Liver (tissue), 9 donors: Measurements from ENCODE around the gene UBASH3A. TPM values are rescaled to one million over a fixed set of nuclear protein-coding genes. Genes with fewer than 3 reads are reported as not detected.
A peak's percentile ranks its signal among the peaks of the same experiment; 100 is the strongest.

Experiments
- DNase-seq: peaks from one replicate; pipeline ENCODE4 v3.0.0-alpha.2; 2017; ENCODE audit warnings: low spot score
- H3K27ac ChIP-seq, 2 donors: one replicate each; pipeline ENCODE4 v1.7.0; 2013; ENCODE audit warnings: inconsistent platforms in 2 of 2, low read length in 2 of 2, control low read depth in 1 of 2, low read depth in 1 of 2, mild to moderate bottlenecking in 1 of 2
- H3K27me3 ChIP-seq, 4 donors: one replicate each; pipeline versions ENCODE4 v1.6.1 to v1.7.0; 2013; ENCODE audit warnings: low read length in 3 of 4, inconsistent platforms in 1 of 4, mild to moderate bottlenecking in 1 of 4, moderate library complexity in 1 of 4; ENCODE audit not compliant: control insufficient read depth in 4 of 4, insufficient read depth in 4 of 4
- H3K36me3 ChIP-seq, 4 donors: one replicate each; pipeline versions ENCODE4 v1.6.1 to v1.7.0; 2013; ENCODE audit warnings: low read length in 3 of 4, mild to moderate bottlenecking in 3 of 4, low read depth in 1 of 4, moderate library complexity in 1 of 4; ENCODE audit not compliant: control insufficient read depth in 4 of 4, insufficient read depth in 3 of 4
- H3K4me1 ChIP-seq, 4 donors: one replicate each; pipeline versions ENCODE4 v1.6.1 to v1.7.0; 2013; ENCODE audit warnings: low read length in 3 of 4, mild to moderate bottlenecking in 3 of 4, moderate library complexity in 1 of 4; ENCODE audit not compliant: control insufficient read depth in 4 of 4, insufficient read depth in 4 of 4
- H3K4me3 ChIP-seq, 3 donors: one replicate each; pipeline versions ENCODE4 v1.6.1 to v1.7.0; 2013; ENCODE audit warnings: low read length in 3 of 3, control low read depth in 1 of 3, low read depth in 1 of 3, mild to moderate bottlenecking in 1 of 3
- H3K9ac ChIP-seq, 2 donors: one replicate each; pipeline ENCODE4 v1.7.0; 2013; ENCODE audit warnings: low read length in 2 of 2, mild to moderate bottlenecking in 2 of 2, moderate library complexity in 2 of 2, control low read depth in 1 of 2, low read depth in 1 of 2
- H3K9me3 ChIP-seq, 4 donors: one replicate each; pipeline versions ENCODE4 v1.6.1 to v1.7.0; 2013; ENCODE audit warnings: low read length in 3 of 4; ENCODE audit not compliant: control insufficient read depth in 4 of 4
- CTCF ChIP-seq: fragments of 150-350 bp; IDR thresholded peaks from 2 replicates; pipeline ENCODE4 v1.5.1; 2017; ENCODE audit warnings: improper control_type of control experiment, low read depth, low read length; ENCODE audit not compliant: missing input control
- EGR1 ChIP-seq, 2 donors: IDR thresholded peaks; 2 replicates each; pipeline ENCODE4 v1.6.1; 2016 to 2018; ENCODE audit warnings: antibody characterized with exemption in 2 of 2, low read depth in 2 of 2
- FOXA1 ChIP-seq: IDR thresholded peaks from 2 replicates; pipeline ENCODE4 v1.6.1; 2016; ENCODE audit warnings: antibody characterized with exemption
- FOXA2 ChIP-seq: IDR thresholded peaks from 2 replicates; pipeline ENCODE4 v1.6.1; 2016; ENCODE audit warnings: antibody characterized with exemption
- GABPA ChIP-seq, 2 donors: IDR thresholded peaks in 1 of 2; conservative IDR thresholded peaks in 1 of 2; 2 replicates each; pipeline ENCODE4 v1.6.1; 2016; ENCODE audit warnings: antibody characterized with exemption in 2 of 2, mild to moderate bottlenecking in 1 of 2, moderate library complexity in 1 of 2
- HNF4A ChIP-seq, 2 donors: conservative IDR thresholded peaks; 2 replicates each; pipeline ENCODE4 v1.6.1; 2016; ENCODE audit warnings: antibody characterized with exemption in 2 of 2, mild to moderate bottlenecking in 2 of 2
- HNF4G ChIP-seq: IDR thresholded peaks from 2 replicates; pipeline ENCODE4 v1.6.1; 2016; ENCODE audit warnings: antibody characterized with exemption
- JUND ChIP-seq, 2 donors: IDR thresholded peaks; 2 replicates each; pipeline ENCODE4 v1.6.1; 2016; ENCODE audit warnings: antibody characterized with exemption in 2 of 2
- NR2F2 ChIP-seq: IDR thresholded peaks from 2 replicates; pipeline ENCODE4 v1.6.1; 2016; ENCODE audit warnings: antibody characterized with exemption
- RAD21 ChIP-seq, 2 donors: IDR thresholded peaks; 2 replicates each; pipeline ENCODE4 v1.6.1; 2016; ENCODE audit warnings: antibody characterized with exemption in 2 of 2, mild to moderate bottlenecking in 2 of 2
- RXRA ChIP-seq, 2 donors: IDR thresholded peaks; 2 replicates each; pipeline ENCODE4 v1.6.1; 2017 to 2018; ENCODE audit warnings: antibody characterized with exemption in 2 of 2, mild to moderate bottlenecking in 1 of 2
- SP1 ChIP-seq: IDR thresholded peaks from 2 replicates; pipeline ENCODE4 v1.6.1; 2018; ENCODE audit warnings: antibody characterized with exemption, mild to moderate bottlenecking
- TAF1 ChIP-seq: conservative IDR thresholded peaks from 2 replicates; pipeline ENCODE4 v1.6.1; 2016; ENCODE audit warnings: antibody characterized with exemption, mild to moderate bottlenecking
- YY1 ChIP-seq: IDR thresholded peaks from 2 replicates; pipeline ENCODE4 v1.6.1; 2016; ENCODE audit warnings: antibody characterized with exemption, mild to moderate bottlenecking
- WGBS: extraction: QIAGEN DNeasy Blood & Tissue Kit; methylation state at CpG from one replicate; pipeline ENCODE4 v1.1.7; 2013; 5-methylcytosine and 5-hydroxymethylcytosine counted together
- polyA plus RNA-seq, 2 donors: library from polyadenylated mRNA; stranded (reverse) in 1 of 2; unstranded in 1 of 2; fragments of 200-250 nt in 1 of 2; fragments of >200 nt in 1 of 2; fragmentation: Nextera tagmentation in 1 of 2; extraction: Ambion mirVana in 1 of 2; gene quantifications; one replicate each; pipeline versions ENCODE4 v1.2.1 to v1.2.3, GENCODE V29; 2013 to 2015
- total RNA-seq, 2 donors: library from RNA; depleted of rRNA; stranded (reverse); fragments of >200 nt; gene quantifications; one replicate each; pipeline ENCODE4 v1.2.3, GENCODE V29; 2014
- TF ChIP-seq, protein P1 (sequence below): IDR thresholded peaks from 2 replicates; pipeline ENCODE4 v1.6.1; 2016; ENCODE audit warnings: antibody characterized with exemption
- TF ChIP-seq, protein P2 (sequence below): IDR thresholded peaks from 2 replicates; pipeline ENCODE4 v1.6.1; 2016; ENCODE audit warnings: antibody characterized with exemption
- TF ChIP-seq, protein P3 (sequence below): IDR thresholded peaks from 2 replicates; pipeline ENCODE4 v1.6.1; 2016; ENCODE audit warnings: antibody characterized with exemption, mild to moderate bottlenecking
- TF ChIP-seq, protein P4 (sequence below): IDR thresholded peaks from 2 replicates; pipeline ENCODE4 v1.6.1; 2016; ENCODE audit warnings: antibody characterized with exemption
- donor health status: healthy.
- donor health status: healthy.
- donor health status: healthy.
- donor health status: healthy.
- donor health status: healthy.

The UBASH3A gene
- total and polyA plus RNA-seq, 4 donors, result 0.10 to 0.75 (median 0.45) TPM

DNA sequence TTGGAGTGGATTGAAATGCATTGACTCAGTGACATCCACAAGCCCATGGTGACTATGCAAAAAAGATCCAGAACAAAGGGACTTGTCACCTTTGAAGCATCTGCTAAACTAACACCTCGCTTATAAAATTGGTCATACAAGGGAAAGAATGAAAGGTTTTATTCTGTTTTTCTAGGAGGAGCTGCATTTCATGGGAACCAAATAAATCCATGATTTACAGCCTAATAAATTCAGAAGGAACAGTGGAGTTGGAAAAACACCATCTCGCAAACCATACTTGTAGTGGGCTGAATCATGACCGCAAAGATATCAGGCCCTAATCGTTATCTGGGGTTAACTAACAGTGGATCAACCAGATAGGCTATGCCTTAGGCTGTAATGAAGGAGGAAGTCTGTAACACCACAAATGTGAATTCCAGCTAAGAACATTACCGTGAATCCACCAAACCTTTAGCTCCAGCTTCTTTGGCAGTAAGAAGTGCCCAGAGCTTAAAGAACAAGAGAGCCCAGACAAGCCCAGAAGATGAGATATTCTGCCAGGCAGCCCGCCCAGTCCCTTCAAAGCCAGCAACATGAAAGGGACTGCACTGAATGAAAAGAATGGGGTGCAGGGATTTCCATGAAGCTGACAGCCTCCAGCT lies 64.9 kb downstream of the UBASH3A start:
- WGBS, result 83% methylated on average over 6 of the region's 6 CpGs
- Histone ChIP-seq H3K9me3 (no peaks in the 10 kb centered on the region), H3K27me3 (no peaks in the 10 kb centered on the region), H3K27ac (peak overlapping the region in 1 of 2 donors; percentile 27), H3K36me3 (no peaks in the 10 kb centered on the region), H3K9ac (no peak overlapping the region), H3K4me1 (peaks cover 12 to 24% (median 14%) of the 10 kb centered on the region in 4 donors), H3K4me3 (no peak overlapping the region)
- no peak for TF ChIP-seq RAD21 (IDR thresholded peaks at IDR 0.05)
- TF ChIP-seq, protein P1, sequence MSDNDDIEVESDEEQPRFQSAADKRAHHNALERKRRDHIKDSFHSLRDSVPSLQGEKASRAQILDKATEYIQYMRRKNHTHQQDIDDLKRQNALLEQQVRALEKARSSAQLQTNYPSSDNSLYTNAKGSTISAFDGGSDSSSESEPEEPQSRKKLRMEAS, result no peak
- no peak for TF ChIP-seq NR2F2
- TF ChIP-seq, protein P2, sequence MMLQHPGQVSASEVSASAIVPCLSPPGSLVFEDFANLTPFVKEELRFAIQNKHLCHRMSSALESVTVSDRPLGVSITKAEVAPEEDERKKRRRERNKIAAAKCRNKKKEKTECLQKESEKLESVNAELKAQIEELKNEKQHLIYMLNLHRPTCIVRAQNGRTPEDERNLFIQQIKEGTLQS, result no peak
- TF ChIP-seq GABPA (IDR thresholded peaks at IDR 0.05 in 1 of 2, conservative IDR thresholded peaks at IDR 0.05 in 1 of 2), result no peak
- no peak for TF ChIP-seq TAF1
- TF ChIP-seq YY1, result no peak
- TF ChIP-seq, protein P3, sequence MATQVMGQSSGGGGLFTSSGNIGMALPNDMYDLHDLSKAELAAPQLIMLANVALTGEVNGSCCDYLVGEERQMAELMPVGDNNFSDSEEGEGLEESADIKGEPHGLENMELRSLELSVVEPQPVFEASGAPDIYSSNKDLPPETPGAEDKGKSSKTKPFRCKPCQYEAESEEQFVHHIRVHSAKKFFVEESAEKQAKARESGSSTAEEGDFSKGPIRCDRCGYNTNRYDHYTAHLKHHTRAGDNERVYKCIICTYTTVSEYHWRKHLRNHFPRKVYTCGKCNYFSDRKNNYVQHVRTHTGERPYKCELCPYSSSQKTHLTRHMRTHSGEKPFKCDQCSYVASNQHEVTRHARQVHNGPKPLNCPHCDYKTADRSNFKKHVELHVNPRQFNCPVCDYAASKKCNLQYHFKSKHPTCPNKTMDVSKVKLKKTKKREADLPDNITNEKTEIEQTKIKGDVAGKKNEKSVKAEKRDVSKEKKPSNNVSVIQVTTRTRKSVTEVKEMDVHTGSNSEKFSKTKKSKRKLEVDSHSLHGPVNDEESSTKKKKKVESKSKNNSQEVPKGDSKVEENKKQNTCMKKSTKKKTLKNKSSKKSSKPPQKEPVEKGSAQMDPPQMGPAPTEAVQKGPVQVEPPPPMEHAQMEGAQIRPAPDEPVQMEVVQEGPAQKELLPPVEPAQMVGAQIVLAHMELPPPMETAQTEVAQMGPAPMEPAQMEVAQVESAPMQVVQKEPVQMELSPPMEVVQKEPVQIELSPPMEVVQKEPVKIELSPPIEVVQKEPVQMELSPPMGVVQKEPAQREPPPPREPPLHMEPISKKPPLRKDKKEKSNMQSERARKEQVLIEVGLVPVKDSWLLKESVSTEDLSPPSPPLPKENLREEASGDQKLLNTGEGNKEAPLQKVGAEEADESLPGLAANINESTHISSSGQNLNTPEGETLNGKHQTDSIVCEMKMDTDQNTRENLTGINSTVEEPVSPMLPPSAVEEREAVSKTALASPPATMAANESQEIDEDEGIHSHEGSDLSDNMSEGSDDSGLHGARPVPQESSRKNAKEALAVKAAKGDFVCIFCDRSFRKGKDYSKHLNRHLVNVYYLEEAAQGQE, result no peak
- TF ChIP-seq SP1, result no peak
- no peak for TF ChIP-seq CTCF
- no peak for TF ChIP-seq FOXA1
- no peak for TF ChIP-seq RXRA (IDR thresholded peaks at IDR 0.05)
- no peak for DNase-seq

DNA sequence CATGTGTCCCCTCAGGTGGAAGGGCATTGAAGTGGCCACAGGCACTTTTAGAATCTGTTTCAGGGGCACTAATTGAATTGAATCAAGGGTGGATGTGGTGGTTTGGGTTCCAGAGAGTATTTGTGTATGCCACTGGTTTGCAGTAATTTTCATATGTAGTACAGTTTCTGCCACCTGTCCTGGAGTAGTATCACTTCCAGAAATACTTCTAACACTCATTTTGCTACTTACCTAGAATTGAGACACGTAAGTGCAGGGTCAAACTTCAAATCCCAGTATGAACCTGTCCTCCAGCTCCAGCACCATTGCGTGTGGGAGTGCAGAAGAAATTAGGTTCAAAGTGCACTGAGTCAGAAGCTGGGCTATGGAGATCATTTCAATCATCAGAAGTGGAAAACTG lies 65.6 kb downstream of the UBASH3A start:
- DNase-seq, result no peak
- 27% methylated on average over 2 of the region's 2 CpGs for WGBS
- Histone ChIP-seq H3K9me3 (no peaks in the 10 kb centered on the region), H3K27me3 (no peaks in the 10 kb centered on the region), H3K27ac (peak overlapping the region in 1 of 2 donors; percentile 27), H3K9ac (no peak overlapping the region), H3K4me1 (peaks cover 17 to 29% (median 18%) of the 10 kb centered on the region in 4 donors), H3K36me3 (no peaks in the 10 kb centered on the region), H3K4me3 (no peak overlapping the region)
- peak; percentile 88 to 91 for TF ChIP-seq HNF4A (conservative IDR thresholded peaks at IDR 0.05)
- peak; percentile 70 for TF ChIP-seq HNF4G
- TF ChIP-seq FOXA1, result no peak
- TF ChIP-seq, protein P1, result no peak
- TF ChIP-seq FOXA2, result no peak
- no peak for TF ChIP-seq NR2F2
- peak; percentile 43 for TF ChIP-seq YY1
- peak; percentile 53 to 73 for TF ChIP-seq RXRA (IDR thresholded peaks at IDR 0.05)
- no peak for TF ChIP-seq EGR1 (IDR thresholded peaks at IDR 0.05; ENCODE audit: low read depth in 2 of 2)
- TF ChIP-seq, protein P2, result no peak
- peak in 1 of 2 donors; percentile 54 for TF ChIP-seq JUND (IDR thresholded peaks at IDR 0.05)
- no peak for TF ChIP-seq GABPA (IDR thresholded peaks at IDR 0.05 in 1 of 2, conservative IDR thresholded peaks at IDR 0.05 in 1 of 2)
- TF ChIP-seq TAF1, result no peak
- TF ChIP-seq RAD21 (IDR thresholded peaks at IDR 0.05), result peak in 1 of 2 donors; percentile 24
- TF ChIP-seq, protein P4, sequence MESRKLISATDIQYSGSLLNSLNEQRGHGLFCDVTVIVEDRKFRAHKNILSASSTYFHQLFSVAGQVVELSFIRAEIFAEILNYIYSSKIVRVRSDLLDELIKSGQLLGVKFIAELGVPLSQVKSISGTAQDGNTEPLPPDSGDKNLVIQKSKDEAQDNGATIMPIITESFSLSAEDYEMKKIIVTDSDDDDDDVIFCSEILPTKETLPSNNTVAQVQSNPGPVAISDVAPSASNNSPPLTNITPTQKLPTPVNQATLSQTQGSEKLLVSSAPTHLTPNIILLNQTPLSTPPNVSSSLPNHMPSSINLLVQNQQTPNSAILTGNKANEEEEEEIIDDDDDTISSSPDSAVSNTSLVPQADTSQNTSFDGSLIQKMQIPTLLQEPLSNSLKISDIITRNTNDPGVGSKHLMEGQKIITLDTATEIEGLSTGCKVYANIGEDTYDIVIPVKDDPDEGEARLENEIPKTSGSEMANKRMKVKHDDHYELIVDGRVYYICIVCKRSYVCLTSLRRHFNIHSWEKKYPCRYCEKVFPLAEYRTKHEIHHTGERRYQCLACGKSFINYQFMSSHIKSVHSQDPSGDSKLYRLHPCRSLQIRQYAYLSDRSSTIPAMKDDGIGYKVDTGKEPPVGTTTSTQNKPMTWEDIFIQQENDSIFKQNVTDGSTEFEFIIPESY, result no peak
- TF ChIP-seq, protein P3, result peak; percentile 64
